ENCODE data around the gene RPA1. TPM values are rescaled to one million over a fixed set of nuclear protein-coding genes. Genes with fewer than 3 reads are reported as not detected.
"Not testable (repeated sequence)": the region's sequence is repeated elsewhere in the genome, so short reads cannot be mapped to it uniquely, and the experiment has no call there.

The RPA1 gene
- total and polyA plus RNA-seq, 2 of the 4 experiments (the other 2 are of a cell fraction): 38.4 to 48.2 TPM

- no peak overlapping the region for H4K5ac ChIP-seq (ENCODE audit: low read depth, low read length)
- no peak overlapping the region for H2AK5ac ChIP-seq (ENCODE audit: low read depth, low read length)
- H3K27ac ChIP-seq (ENCODE audit: insufficient read depth, low read length): no peak overlapping the region
- H3K79me1 ChIP-seq (ENCODE audit: low read depth in 1 of 2, low read length in 2 of 2): peaks cover 0 to 12% of the 10 kb centered on the region in 2 experiments; a peak in 2 of 4 replicates
- H3K9me3 ChIP-seq (ENCODE audit: control insufficient read depth, insufficient read depth, low read length): no peaks in the 10 kb centered on the region
- ChIA-PET CTCF (no interaction called here), POLR2A (ENCODE audit: unreplicated experiment) (no interaction called here)
- H3K27me3 ChIP-seq (ENCODE audit: control insufficient read depth, insufficient read depth, low read length): no peaks in the 10 kb centered on the region
- intact Hi-C loops (cut with micrococcal nuclease) (no loop called here), in situ Hi-C loops (cut with MboI; ENCODE audit: low sequenced_read_pairs) (no loop called here), dilution Hi-C loops (cut with HindIII; ENCODE audit: low sequenced_read_pairs, unreplicated experiment) (no loop called here)
- no peak overlapping the region for H2BK120ac ChIP-seq (ENCODE audit: low read depth, low read length)
- no peak overlapping the region for H2BK20ac ChIP-seq (ENCODE audit: low read depth, low read length)
- WGBS, 2 experiments (ENCODE audit: extremely low coverage in 2 of 2, insufficient read length in 1 of 2): no CpG with 5 or more reads among the region's 2 CpGs
- H3K4me2 ChIP-seq (ENCODE audit: low read depth, low read length): no peak overlapping the region
- no peak overlapping the region for H3K23ac ChIP-seq (ENCODE audit: low read depth, low read length)
- no peak overlapping the region for H4K91ac ChIP-seq (ENCODE audit: insufficient read depth, low read depth, low read length)
- no peak overlapping the region for H3K4ac ChIP-seq (ENCODE audit: low read depth, low read length)
- H2AFZ ChIP-seq (replicated peaks; ENCODE audit: low read length, poor library complexity): no peak overlapping the region
- H3K9me1 ChIP-seq (ENCODE audit: insufficient read depth, low read length): no peaks in the 10 kb centered on the region
- H3K4me1 ChIP-seq (ENCODE audit: control insufficient read depth, insufficient read depth, low read length): 0 out of 2 replicates have a peak, but pooled peaks cover 2% of the 10 kb centered on the region
- H3K18ac ChIP-seq (ENCODE audit: low read depth, low read length): no peak overlapping the region
- no peak overlapping the region for H3K4me3 ChIP-seq (ENCODE audit: insufficient read depth, low read depth, low read length)
- peaks cover 20% of the 10 kb centered on the region for H3K36me3 ChIP-seq (ENCODE audit: control insufficient read depth, insufficient read depth, low read length)
- ATAC-seq (ENCODE audit: low read depth) (no peak), DNase-seq (no peak)
- H4K20me1 ChIP-seq (ENCODE audit: insufficient read depth, low read length): no peaks in the 10 kb centered on the region
- no peak overlapping the region for H3K56ac ChIP-seq (ENCODE audit: extremely low read depth, insufficient read depth, low read length)
- no peak overlapping the region for H4K8ac ChIP-seq (ENCODE audit: low read depth in 2 of 2, low read length in 2 of 2)
- no peak overlapping the region for H2BK5ac ChIP-seq (ENCODE audit: low read depth, low read length, poor library complexity, severe bottlenecking)
- no peak overlapping the region for H3K9ac ChIP-seq (ENCODE audit: low read depth, low read length)
- H3K14ac ChIP-seq (replicated peaks; ENCODE audit: low read depth, low read length): no peak overlapping the region
- no peak overlapping the region for H2AK9ac ChIP-seq (replicated peaks; ENCODE audit: low read depth, low read length, poor library complexity)
- TF ChIP-seq CEBPB (IDR thresholded peaks at IDR 0.05; ENCODE audit: low read depth, low read length) (no peak), SMC3 (IDR thresholded peaks at IDR 0.05; ENCODE audit: low read depth, low read length) (no peak), RCOR1 (IDR thresholded peaks at IDR 0.05; ENCODE audit: insufficient replicate concordance, low read length) (no peak), MXI1 (IDR thresholded peaks at IDR 0.05; ENCODE audit: borderline replicate concordance, low read depth, low read length) (no peak), NFE2L2 (IDR thresholded peaks at IDR 0.05; ENCODE audit: low read depth, low read length) (no peak), MAFK (IDR thresholded peaks at IDR 0.05; ENCODE audit: low read depth, low read length) (no peak), RAD21 (IDR thresholded peaks at IDR 0.05; ENCODE audit: low read length) (no peak), POLR2A (IDR thresholded peaks at IDR 0.05; ENCODE audit: low read depth, low read length) (no peak), CHD1 (IDR thresholded peaks at IDR 0.05; ENCODE audit: low read depth, low read length) (no peak), MAZ (IDR thresholded peaks at IDR 0.05; ENCODE audit: borderline replicate concordance, low read depth, low read length) (no peak)
- no peak overlapping the region for H2BK15ac ChIP-seq (ENCODE audit: low read depth, low read length)
- BruUV-seq (replicated peaks): no TSS peak
These were observed 21.2 kb upstream of the RPA1 start for GRCh38 chr17:1808644-1809043.

DNA sequence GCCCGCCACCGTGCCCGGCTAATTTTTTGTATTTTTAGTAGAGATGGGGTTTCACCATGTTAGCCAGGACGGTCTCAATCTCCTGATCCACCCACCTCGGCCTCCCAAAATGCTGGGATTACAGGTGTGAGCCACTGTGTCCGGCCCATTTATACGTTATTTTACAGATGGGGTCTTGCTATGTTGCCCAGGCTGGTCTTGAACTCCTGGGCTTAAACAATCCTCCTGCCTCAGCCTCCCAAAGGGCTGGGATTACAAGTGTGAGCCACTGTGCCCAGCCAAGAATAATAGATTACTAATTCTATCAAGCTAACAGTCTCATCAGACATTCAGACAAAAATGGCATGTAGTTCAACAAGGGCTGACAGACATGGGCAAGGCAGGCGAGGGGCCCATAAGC is 20.0 kb upstream of the RPA1 start:
- H3K9me3 ChIP-seq (ENCODE audit: control insufficient read depth, insufficient read depth, low read length); H4K5ac ChIP-seq (ENCODE audit: low read depth, low read length); H2BK120ac ChIP-seq (ENCODE audit: low read depth, low read length); H3K14ac ChIP-seq (replicated peaks; ENCODE audit: low read depth, low read length); CTCF ChIA-PET; H3K18ac ChIP-seq (ENCODE audit: low read depth, low read length); H3K27ac ChIP-seq (ENCODE audit: insufficient read depth, low read length); H2AK9ac ChIP-seq (replicated peaks; ENCODE audit: low read depth, low read length, poor library complexity); H2BK20ac ChIP-seq (ENCODE audit: low read depth, low read length); H3K9ac ChIP-seq (ENCODE audit: low read depth, low read length); H2BK15ac ChIP-seq (ENCODE audit: low read depth, low read length); H3K4me1 ChIP-seq (ENCODE audit: control insufficient read depth, insufficient read depth, low read length); H4K8ac ChIP-seq (ENCODE audit: low read depth in 2 of 2, low read length in 2 of 2); H3K4me2 ChIP-seq (ENCODE audit: low read depth, low read length); H3K56ac ChIP-seq (ENCODE audit: extremely low read depth, insufficient read depth, low read length); BruUV-seq (replicated peaks); H2BK5ac ChIP-seq (ENCODE audit: low read depth, low read length, poor library complexity, severe bottlenecking); H2AFZ ChIP-seq (replicated peaks; ENCODE audit: low read length, poor library complexity); H4K91ac ChIP-seq (ENCODE audit: insufficient read depth, low read depth, low read length); H3K27me3 ChIP-seq (ENCODE audit: control insufficient read depth, insufficient read depth, low read length); H2AK5ac ChIP-seq (ENCODE audit: low read depth, low read length); H3K4ac ChIP-seq (ENCODE audit: low read depth, low read length); DNase-seq; H4K20me1 ChIP-seq (ENCODE audit: insufficient read depth, low read length); ATAC-seq (ENCODE audit: low read depth); H3K9me1 ChIP-seq (ENCODE audit: insufficient read depth, low read length); intact Hi-C loops (cut with micrococcal nuclease); H3K23ac ChIP-seq (ENCODE audit: low read depth, low read length); POLR2A ChIA-PET (ENCODE audit: unreplicated experiment); H3K4me3 ChIP-seq (ENCODE audit: insufficient read depth, low read depth, low read length); in situ Hi-C loops (cut with MboI; ENCODE audit: low sequenced_read_pairs); dilution Hi-C loops (cut with HindIII; ENCODE audit: low sequenced_read_pairs, unreplicated experiment): not testable (repeated sequence)
- 100% methylated on average over 2 of the region's 8 CpGs; no CpG with 5 or more reads in 1 of the 2 experiments for WGBS, 2 experiments (ENCODE audit: extremely low coverage in 2 of 2, insufficient read length in 1 of 2)
- Histone ChIP-seq H3K79me1 (ENCODE audit: low read depth in 1 of 2, low read length in 2 of 2) (peaks cover 0 to 11% of the 10 kb centered on the region in 2 experiments; a peak in 2 of 4 replicates), H3K36me3 (ENCODE audit: control insufficient read depth, insufficient read depth, low read length) (peaks cover 13% of the 10 kb centered on the region)

Measured in IMR-90 (cell line).